Fibroblast of skin of abdomen (primary cell): ENCODE measurements around the gene GRIN2C.
A peak's percentile ranks its signal among the peaks of the same experiment; 100 is the strongest.

Experiments used
- DNase-seq: peaks from one replicate; pipeline ENCODE4 v3.0.0-alpha.2; 2013

GRIN2C gene

GRCh38 chr17:74846621-74847020, 13.1 kb downstream of the GRIN2C start:
- no peak for DNase-seq

GRCh38 chr17:74843352-74843627, 16.4 kb downstream of the GRIN2C start:
- DNase-seq, result no peak

GRCh38 chr17:74842599-74843351, 16.9 kb downstream of the GRIN2C start:
- DNase-seq, result peak; percentile 47

GRCh38 chr17:74842146-74842598, 17.5 kb downstream of the GRIN2C start:
- no peak for DNase-seq

GRCh38 chr17:74840989-74841666, 18.6 kb downstream of the GRIN2C start:
- DNase-seq, result no peak

GRCh38 chr17:74839990-74840852, 19.5 kb downstream of the GRIN2C start:
- no peak for DNase-seq

- DNase-seq, result no peak
Measured at GRCh38 chr17:74838274-74838673, 21.4 kb downstream of the GRIN2C start.

- DNase-seq, result no peak
Measured at GRCh38 chr17:74836691-74837467, 22.8 kb downstream of the GRIN2C start.

- DNase-seq, result no peak
Measured at GRCh38 chr17:74836191-74836590, 23.5 kb downstream of the GRIN2C start.

GRCh38 chr17:74833501-74834377, 25.9 kb downstream of the GRIN2C start:
- no peak for DNase-seq

- no peak for DNase-seq
Measured at GRCh38 chr17:74832421-74832820, 27.3 kb downstream of the GRIN2C start.

GRCh38 chr17:74831444-74832146, 28.1 kb downstream of the GRIN2C start:
- DNase-seq, result no peak

GRCh38 chr17:74830861-74831260, 28.8 kb downstream of the GRIN2C start:
- no peak for DNase-seq

- no peak for DNase-seq
Measured at GRCh38 chr17:74827800-74828199, 31.9 kb downstream of the GRIN2C start.

- DNase-seq, result no peak
Measured at GRCh38 chr17:74825952-74826719, 33.5 kb downstream of the GRIN2C start.

GRCh38 chr17:74824961-74825627, 34.6 kb downstream of the GRIN2C start:
- no peak for DNase-seq

GRCh38 chr17:74822939-74823367, 36.7 kb downstream of the GRIN2C start:
- no peak for DNase-seq

GRCh38 chr17:74822335-74822938, 37.2 kb downstream of the GRIN2C start:
- no peak for DNase-seq
